Fibroblast of lung (primary cell): ENCODE data around the gene PPP3CB. TPM values are rescaled to one million over a fixed set of nuclear protein-coding genes. Genes with fewer than 3 reads are reported as not detected.

Source experiments
- DNase-seq, 2 donors: peaks; one replicate each; pipeline versions ENCODE4 v3.0.0 to v3.0.0-alpha.2; 2010; ENCODE audit warnings: low read depth in 2 of 2
- H2AFZ ChIP-seq: 2 replicates; pipeline ENCODE4 v1.5.1; 2012; ENCODE audit warnings: low read length, control low read depth, inconsistent platforms
- H3K27ac ChIP-seq: 2 replicates; pipeline ENCODE4 v1.5.1; 2011; ENCODE audit warnings: low read length, control low read depth; ENCODE audit not compliant: insufficient read depth
- H3K27me3 ChIP-seq: 2 replicates; pipeline ENCODE4 v1.5.1; 2011; ENCODE audit warnings: mild to moderate bottlenecking, low read length; ENCODE audit not compliant: control insufficient read depth, insufficient read depth
- H3K36me3 ChIP-seq: 2 replicates; pipeline ENCODE4 v1.5.1; 2011; ENCODE audit warnings: low read length; ENCODE audit not compliant: control insufficient read depth, insufficient read depth
- H3K4me1 ChIP-seq: 2 replicates; pipeline ENCODE4 v1.5.1; 2011; ENCODE audit warnings: low read length; ENCODE audit not compliant: control insufficient read depth, insufficient read depth; ENCODE audit errors: extremely low read depth
- H3K4me2 ChIP-seq: 2 replicates; pipeline ENCODE4 v1.5.1; 2011; ENCODE audit warnings: low read length, control low read depth; ENCODE audit not compliant: insufficient read depth; ENCODE audit errors: extremely low read depth
- H3K4me3 ChIP-seq, 4 experiments: fragments of 200-600 bp in 1 of 4; sonication (generic) in 1 of 4; replicated peaks in 1 of 4; 2 replicates each; pipeline ENCODE4 v1.5.1; 2011 to 2016; ENCODE audit warnings: low read length in 4 of 4, low read depth in 3 of 4, mild to moderate bottlenecking in 3 of 4, control low read depth in 2 of 4, inconsistent platforms in 1 of 4, mixed read lengths in 1 of 4; ENCODE audit not compliant: insufficient read depth in 1 of 4; ENCODE audit errors: control extremely low read depth in 1 of 4
- H3K79me2 ChIP-seq: 2 replicates; pipeline ENCODE4 v1.5.1; 2012; ENCODE audit warnings: mild to moderate bottlenecking, low read length, inconsistent platforms; ENCODE audit not compliant: control insufficient read depth, insufficient read depth
- H3K9ac ChIP-seq: 2 replicates; pipeline ENCODE4 v1.5.1; 2011; ENCODE audit warnings: mild to moderate bottlenecking, low read length, control low read depth; ENCODE audit not compliant: insufficient read depth
- H3K9me3 ChIP-seq: 2 replicates; pipeline ENCODE4 v1.5.1; 2012; ENCODE audit warnings: low read depth, low read length; ENCODE audit not compliant: control insufficient read depth, insufficient read depth
- H4K20me1 ChIP-seq: 2 replicates; pipeline ENCODE4 v1.5.1; 2011; ENCODE audit warnings: low read length; ENCODE audit not compliant: control insufficient read depth, insufficient read depth; ENCODE audit errors: extremely low read depth
- EZH2 ChIP-seq: IDR thresholded peaks from 2 replicates; pipeline ENCODE4 v1.5.1; 2012; ENCODE audit warnings: low read length, control low read depth, mild to moderate bottlenecking; ENCODE audit errors: missing control alignments
- polyA plus RNA-seq, 2 donors: library from polyadenylated mRNA; depleted of rRNA in 1 of 2; stranded (reverse) in 1 of 2; unstranded in 1 of 2; fragments of >200 nt; gene quantifications; 2 replicates each; pipeline ENCODE4 v1.2.1, GENCODE V29; 2011 to 2012; ENCODE audit warnings: missing spikeins in 1 of 2
- total RNA-seq: library from RNA; depleted of rRNA; stranded (reverse); fragments of >200 nt; gene quantifications from 2 replicates; pipeline ENCODE4 v1.2.1, GENCODE V29; 2014
- TF ChIP-seq, protein P1 (sequence below), 2 donors: IDR thresholded peaks in 1 of 2; conservative IDR thresholded peaks in 1 of 2; 1 replicate in 1 of 2; 2 replicates in 1 of 2; pipeline ENCODE4 v1.5.1; 2011 to 2012; ENCODE audit warnings: low read length in 2 of 2, control low read depth in 1 of 2, inconsistent platforms in 1 of 2, low read depth in 1 of 2, mild to moderate bottlenecking in 1 of 2

PPP3CB gene
- total and polyA plus RNA-seq, 2 donors (not counting 1 experiment from before 2014, with no cell fraction given): 27.1 to 38.8 TPM

DNA sequence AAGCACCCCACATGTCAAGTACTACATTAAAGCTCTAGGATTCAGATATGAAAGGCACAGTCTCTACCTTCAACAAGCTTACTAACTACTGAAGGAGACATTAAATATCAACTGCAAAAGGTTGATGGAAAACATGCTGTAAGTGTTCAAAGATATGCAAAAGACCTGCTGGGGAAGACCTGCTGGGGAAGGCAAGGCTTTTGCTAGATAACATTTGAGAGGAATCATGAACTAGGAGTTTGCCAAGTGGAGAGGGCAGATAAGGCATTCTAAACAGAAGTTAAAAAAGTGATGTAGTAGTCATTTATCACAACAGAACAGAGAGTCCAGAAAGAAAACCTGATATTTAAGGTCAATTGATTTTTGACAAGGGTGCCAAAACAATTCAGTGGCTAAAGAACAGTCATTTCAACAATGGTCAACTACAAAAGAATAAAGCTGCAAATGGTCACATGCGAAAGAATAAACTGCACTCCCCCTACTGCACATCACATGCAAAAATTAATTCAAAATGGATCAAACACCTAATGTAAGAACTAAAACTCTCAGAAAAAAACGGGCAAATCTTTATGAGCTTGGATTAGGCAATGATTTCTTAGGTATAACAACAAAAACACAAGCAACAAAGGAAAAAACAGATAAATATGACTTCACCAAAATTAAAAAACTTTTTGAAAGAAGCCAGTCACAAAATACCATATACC is 39.5 kb downstream of the PPP3CB start:
- DNase-seq: no peak
- peaks cover 1% of the 10 kb centered on the region for H3K36me3 ChIP-seq
- no peaks in the 10 kb centered on the region for H3K9me3 ChIP-seq
- H3K9ac ChIP-seq: no peak overlapping the region
- H3K4me3 ChIP-seq: no peak overlapping the region
- H2AFZ ChIP-seq: no peak overlapping the region
- H3K27me3 ChIP-seq: no peaks in the 10 kb centered on the region
- H3K79me2 ChIP-seq: no peaks in the 10 kb centered on the region
- H4K20me1 ChIP-seq: no peaks in the 10 kb centered on the region
- no peak for TF ChIP-seq EZH2
- TF ChIP-seq, protein P1, sequence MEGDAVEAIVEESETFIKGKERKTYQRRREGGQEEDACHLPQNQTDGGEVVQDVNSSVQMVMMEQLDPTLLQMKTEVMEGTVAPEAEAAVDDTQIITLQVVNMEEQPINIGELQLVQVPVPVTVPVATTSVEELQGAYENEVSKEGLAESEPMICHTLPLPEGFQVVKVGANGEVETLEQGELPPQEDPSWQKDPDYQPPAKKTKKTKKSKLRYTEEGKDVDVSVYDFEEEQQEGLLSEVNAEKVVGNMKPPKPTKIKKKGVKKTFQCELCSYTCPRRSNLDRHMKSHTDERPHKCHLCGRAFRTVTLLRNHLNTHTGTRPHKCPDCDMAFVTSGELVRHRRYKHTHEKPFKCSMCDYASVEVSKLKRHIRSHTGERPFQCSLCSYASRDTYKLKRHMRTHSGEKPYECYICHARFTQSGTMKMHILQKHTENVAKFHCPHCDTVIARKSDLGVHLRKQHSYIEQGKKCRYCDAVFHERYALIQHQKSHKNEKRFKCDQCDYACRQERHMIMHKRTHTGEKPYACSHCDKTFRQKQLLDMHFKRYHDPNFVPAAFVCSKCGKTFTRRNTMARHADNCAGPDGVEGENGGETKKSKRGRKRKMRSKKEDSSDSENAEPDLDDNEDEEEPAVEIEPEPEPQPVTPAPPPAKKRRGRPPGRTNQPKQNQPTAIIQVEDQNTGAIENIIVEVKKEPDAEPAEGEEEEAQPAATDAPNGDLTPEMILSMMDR (conservative IDR thresholded peaks at IDR 0.05 in 1 of 2, IDR thresholded peaks at IDR 0.05 in 1 of 2; ENCODE audit: low read depth in 1 of 2, low read length in 2 of 2): no peak
- no peak overlapping the region for H3K27ac ChIP-seq
- no peak overlapping the region for H3K4me2 ChIP-seq
- H3K4me1 ChIP-seq: no peaks in the 10 kb centered on the region

DNA sequence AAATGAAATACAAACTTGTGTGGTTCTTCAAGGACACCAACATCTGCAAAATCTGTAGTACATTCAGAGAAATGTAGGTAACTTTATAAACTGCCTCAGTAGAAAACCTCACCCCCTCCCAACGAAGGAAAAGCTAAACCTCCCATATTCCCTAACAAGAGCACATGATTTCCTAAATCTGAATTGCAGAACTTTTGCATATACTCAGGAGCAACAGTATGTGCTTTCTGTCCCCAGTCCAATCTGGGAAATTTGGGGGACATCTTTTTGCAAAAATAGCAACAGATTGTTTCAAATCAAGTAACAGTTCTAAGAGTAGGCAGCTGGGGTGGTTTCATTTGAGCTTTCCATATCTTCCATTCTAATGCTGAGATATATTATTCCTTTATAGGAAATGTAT is 46.7 kb downstream of the PPP3CB start:
- H3K4me2 ChIP-seq: no peak overlapping the region
- TF ChIP-seq, protein P1 (conservative IDR thresholded peaks at IDR 0.05 in 1 of 2, IDR thresholded peaks at IDR 0.05 in 1 of 2; ENCODE audit: low read depth in 1 of 2, low read length in 2 of 2): no peak
- no peak for TF ChIP-seq EZH2
- H4K20me1 ChIP-seq: no peaks in the 10 kb centered on the region
- H3K4me1 ChIP-seq: no peaks in the 10 kb centered on the region
- no peak for DNase-seq
- H2AFZ ChIP-seq: no peak overlapping the region
- no peak overlapping the region for H3K9ac ChIP-seq
- no peak overlapping the region for H3K27ac ChIP-seq
- no peaks in the 10 kb centered on the region for H3K9me3 ChIP-seq
- H3K36me3 ChIP-seq: peaks cover 3% of the 10 kb centered on the region
- H3K27me3 ChIP-seq: no peaks in the 10 kb centered on the region
- H3K4me3 ChIP-seq: no peak overlapping the region
- no peaks in the 10 kb centered on the region for H3K79me2 ChIP-seq

DNA sequence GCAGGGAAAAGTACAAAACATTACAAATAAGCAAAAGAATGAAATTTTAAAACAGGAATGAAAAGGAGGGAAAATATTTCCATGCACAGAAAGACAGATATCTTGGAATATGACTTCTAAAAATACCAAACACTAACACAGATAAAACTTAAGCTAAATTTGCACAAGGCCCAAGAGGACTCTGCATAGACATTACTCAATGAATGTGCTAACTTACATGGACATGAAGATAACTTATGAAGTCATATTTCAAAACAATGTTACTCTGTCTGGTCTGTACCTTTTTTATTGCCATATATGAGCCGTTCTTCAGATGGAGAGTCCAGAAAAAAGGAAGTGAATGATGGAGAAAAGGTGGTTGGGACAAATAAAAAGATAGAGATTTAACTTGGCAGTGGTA is 47.4 kb downstream of the PPP3CB start:
- Histone ChIP-seq H3K79me2 (no peaks in the 10 kb centered on the region), H4K20me1 (no peaks in the 10 kb centered on the region), H3K36me3 (peaks cover 5% of the 10 kb centered on the region), H2AFZ (no peak overlapping the region), H3K4me2 (no peak overlapping the region), H3K9ac (no peak overlapping the region), H3K4me3 (no peak overlapping the region), H3K4me1 (no peaks in the 10 kb centered on the region), H3K27ac (no peak overlapping the region), H3K27me3 (no peaks in the 10 kb centered on the region), H3K9me3 (no peaks in the 10 kb centered on the region)
- no peak for DNase-seq
- TF ChIP-seq, protein P1 (conservative IDR thresholded peaks at IDR 0.05 in 1 of 2, IDR thresholded peaks at IDR 0.05 in 1 of 2; ENCODE audit: low read depth in 1 of 2, low read length in 2 of 2): no peak
- no peak for TF ChIP-seq EZH2
